ENCODE results near the gene CHST4. TPM values are rescaled to one million over a fixed set of nuclear protein-coding genes. Genes with fewer than 3 reads are reported as not detected.

CHST4 gene
- total and polyA plus RNA-seq, 2 of the 4 experiments (the other 2 are of a cell fraction): not detected

DNA sequence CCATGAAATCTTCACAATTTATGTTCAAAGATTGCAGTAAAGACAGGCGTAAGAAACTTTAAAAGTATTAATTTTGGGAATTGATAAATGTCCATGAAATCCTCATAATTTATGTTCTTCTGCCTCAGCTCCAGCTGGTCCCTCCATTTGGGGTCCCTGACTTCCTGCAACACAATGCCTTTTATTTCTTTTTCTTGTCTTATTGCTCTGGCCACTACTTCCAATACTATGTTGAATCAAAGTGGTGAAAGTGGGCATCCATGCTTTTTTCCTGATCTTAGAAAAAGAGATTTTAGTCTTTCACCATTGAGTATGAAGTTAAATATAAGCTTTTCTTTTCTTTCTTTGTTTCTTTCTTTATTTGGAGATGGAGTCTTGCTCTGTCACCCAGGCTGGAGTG is 36.3 kb downstream of the CHST4 start:
- intact Hi-C loops (cut with micrococcal nuclease): no loop called here
- ChIA-PET CTCF (interaction anchor here (0.6 kb wide), 1 partner anchor 23 kb away, joined by 3 read pairs; no protein-coding TSS in a partner anchor), POLR2A (ENCODE audit: unreplicated experiment) (no interaction called here)
- Histone ChIP-seq H2AK9ac (replicated peaks; ENCODE audit: low read depth, low read length, poor library complexity) (no peak overlapping the region), H4K91ac (ENCODE audit: insufficient read depth, low read depth, low read length) (no peak overlapping the region), H3K9me1 (ENCODE audit: insufficient read depth, low read length) (no peaks in the 10 kb centered on the region), H3K9ac (ENCODE audit: low read depth, low read length) (no peak overlapping the region), H3K4me2 (ENCODE audit: low read depth, low read length) (no peak overlapping the region), H3K4ac (ENCODE audit: low read depth, low read length) (no peak overlapping the region), H2BK15ac (ENCODE audit: low read depth, low read length) (no peak overlapping the region), H3K36me3 (ENCODE audit: control insufficient read depth, insufficient read depth, low read length) (no peaks in the 10 kb centered on the region), H3K27ac (ENCODE audit: insufficient read depth, low read length) (no peak overlapping the region), H3K56ac (ENCODE audit: extremely low read depth, insufficient read depth, low read length) (no peak overlapping the region), H3K14ac (replicated peaks; ENCODE audit: low read depth, low read length) (no peak overlapping the region), H2AK5ac (ENCODE audit: low read depth, low read length) (no peak overlapping the region), H4K20me1 (ENCODE audit: insufficient read depth, low read length) (no peaks in the 10 kb centered on the region), H3K4me1 (ENCODE audit: control insufficient read depth, insufficient read depth, low read length) (no peaks in the 10 kb centered on the region), H2BK5ac (ENCODE audit: low read depth, low read length, poor library complexity, severe bottlenecking) (no peak overlapping the region), H3K18ac (ENCODE audit: low read depth, low read length) (no peak overlapping the region), H2BK120ac (ENCODE audit: low read depth, low read length) (no peak overlapping the region), H3K4me3 (ENCODE audit: insufficient read depth, low read depth, low read length) (no peak overlapping the region), H2BK20ac (ENCODE audit: low read depth, low read length) (no peak overlapping the region), H4K8ac (ENCODE audit: low read depth in 2 of 2, low read length in 2 of 2) (no peak overlapping the region), H4K5ac (ENCODE audit: low read depth, low read length) (no peak overlapping the region), H3K9me3 (ENCODE audit: control insufficient read depth, insufficient read depth, low read length) (no peaks in the 10 kb centered on the region), H3K23ac (ENCODE audit: low read depth, low read length) (no peak overlapping the region), H3K27me3 (ENCODE audit: control insufficient read depth, insufficient read depth, low read length) (no peaks in the 10 kb centered on the region), H2AFZ (replicated peaks; ENCODE audit: low read length, poor library complexity) (no peak overlapping the region), H3K79me1 (ENCODE audit: low read depth in 1 of 2, low read length in 2 of 2) (no peaks in the 10 kb centered on the region)
- ATAC-seq (ENCODE audit: low read depth) (no peak), DNase-seq (no peak)
- WGBS, 2 experiments (ENCODE audit: extremely low coverage in 2 of 2, insufficient read length in 1 of 2): no CpG with 5 or more reads among the region's 1 CpG
- no TSS peak for BruUV-seq (replicated peaks)
- dilution Hi-C loops (cut with HindIII; ENCODE audit: low sequenced_read_pairs, unreplicated experiment): no loop called here
- in situ Hi-C loops (cut with MboI; ENCODE audit: low sequenced_read_pairs): no loop called here
- TF ChIP-seq MXI1 (IDR thresholded peaks at IDR 0.05; ENCODE audit: borderline replicate concordance, low read depth, low read length) (no peak), RCOR1 (IDR thresholded peaks at IDR 0.05; ENCODE audit: insufficient replicate concordance, low read length) (no peak), RAD21 (IDR thresholded peaks at IDR 0.05; ENCODE audit: low read length) (no peak), MAZ (IDR thresholded peaks at IDR 0.05; ENCODE audit: borderline replicate concordance, low read depth, low read length) (no peak), MAFK (IDR thresholded peaks at IDR 0.05; ENCODE audit: low read depth, low read length) (no peak), RFX5 (IDR thresholded peaks at IDR 0.05; ENCODE audit: low read depth, low read length) (no peak), FOS (IDR thresholded peaks at IDR 0.05; ENCODE audit: low read depth, low read length) (no peak), CEBPB (IDR thresholded peaks at IDR 0.05; ENCODE audit: low read depth, low read length) (no peak), SMC3 (IDR thresholded peaks at IDR 0.05; ENCODE audit: low read depth, low read length) (no peak), BHLHE40 (IDR thresholded peaks at IDR 0.05; ENCODE audit: low read depth, low read length) (no peak), POLR2A (IDR thresholded peaks at IDR 0.05; ENCODE audit: low read depth, low read length) (no peak), CHD1 (IDR thresholded peaks at IDR 0.05; ENCODE audit: low read depth, low read length) (no peak), NFE2L2 (IDR thresholded peaks at IDR 0.05; ENCODE audit: low read depth, low read length) (no peak)
- TF ChIP-seq, protein P1, sequence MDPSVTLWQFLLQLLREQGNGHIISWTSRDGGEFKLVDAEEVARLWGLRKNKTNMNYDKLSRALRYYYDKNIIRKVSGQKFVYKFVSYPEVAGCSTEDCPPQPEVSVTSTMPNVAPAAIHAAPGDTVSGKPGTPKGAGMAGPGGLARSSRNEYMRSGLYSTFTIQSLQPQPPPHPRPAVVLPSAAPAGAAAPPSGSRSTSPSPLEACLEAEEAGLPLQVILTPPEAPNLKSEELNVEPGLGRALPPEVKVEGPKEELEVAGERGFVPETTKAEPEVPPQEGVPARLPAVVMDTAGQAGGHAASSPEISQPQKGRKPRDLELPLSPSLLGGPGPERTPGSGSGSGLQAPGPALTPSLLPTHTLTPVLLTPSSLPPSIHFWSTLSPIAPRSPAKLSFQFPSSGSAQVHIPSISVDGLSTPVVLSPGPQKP (IDR thresholded peaks at IDR 0.05; ENCODE audit: borderline replicate concordance, low read depth, low read length): no peak
- TF ChIP-seq, protein P2, sequence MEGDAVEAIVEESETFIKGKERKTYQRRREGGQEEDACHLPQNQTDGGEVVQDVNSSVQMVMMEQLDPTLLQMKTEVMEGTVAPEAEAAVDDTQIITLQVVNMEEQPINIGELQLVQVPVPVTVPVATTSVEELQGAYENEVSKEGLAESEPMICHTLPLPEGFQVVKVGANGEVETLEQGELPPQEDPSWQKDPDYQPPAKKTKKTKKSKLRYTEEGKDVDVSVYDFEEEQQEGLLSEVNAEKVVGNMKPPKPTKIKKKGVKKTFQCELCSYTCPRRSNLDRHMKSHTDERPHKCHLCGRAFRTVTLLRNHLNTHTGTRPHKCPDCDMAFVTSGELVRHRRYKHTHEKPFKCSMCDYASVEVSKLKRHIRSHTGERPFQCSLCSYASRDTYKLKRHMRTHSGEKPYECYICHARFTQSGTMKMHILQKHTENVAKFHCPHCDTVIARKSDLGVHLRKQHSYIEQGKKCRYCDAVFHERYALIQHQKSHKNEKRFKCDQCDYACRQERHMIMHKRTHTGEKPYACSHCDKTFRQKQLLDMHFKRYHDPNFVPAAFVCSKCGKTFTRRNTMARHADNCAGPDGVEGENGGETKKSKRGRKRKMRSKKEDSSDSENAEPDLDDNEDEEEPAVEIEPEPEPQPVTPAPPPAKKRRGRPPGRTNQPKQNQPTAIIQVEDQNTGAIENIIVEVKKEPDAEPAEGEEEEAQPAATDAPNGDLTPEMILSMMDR (conservative IDR thresholded peaks at IDR 0.05; ENCODE audit: low read depth, low read length): no peak
- TF ChIP-seq, protein P3, sequence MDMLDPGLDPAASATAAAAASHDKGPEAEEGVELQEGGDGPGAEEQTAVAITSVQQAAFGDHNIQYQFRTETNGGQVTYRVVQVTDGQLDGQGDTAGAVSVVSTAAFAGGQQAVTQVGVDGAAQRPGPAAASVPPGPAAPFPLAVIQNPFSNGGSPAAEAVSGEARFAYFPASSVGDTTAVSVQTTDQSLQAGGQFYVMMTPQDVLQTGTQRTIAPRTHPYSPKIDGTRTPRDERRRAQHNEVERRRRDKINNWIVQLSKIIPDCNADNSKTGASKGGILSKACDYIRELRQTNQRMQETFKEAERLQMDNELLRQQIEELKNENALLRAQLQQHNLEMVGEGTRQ (IDR thresholded peaks at IDR 0.05; ENCODE audit: low read depth, low read length): no peak

Data from IMR-90 (cell line).